ENCODE results near the gene ATP6AP1. TPM values are rescaled to one million over a fixed set of nuclear protein-coding genes. Genes with fewer than 3 reads are reported as not detected.

Gene ATP6AP1
- total and polyA plus RNA-seq, 9 of the 15 experiments (the other 6 are each of a cell fraction or from before 2014, with no cell fraction given), result 8.3 to 90.5 (median 52.9) TPM

- TF ChIP-seq KLF1 (tag; IDR thresholded peaks at IDR 0.05), result no peak
- peak; percentile 79 for TF ChIP-seq RBFOX2 (IDR thresholded peaks at IDR 0.05; ENCODE audit: low read depth, low read length)
- TF ChIP-seq, protein P1, sequence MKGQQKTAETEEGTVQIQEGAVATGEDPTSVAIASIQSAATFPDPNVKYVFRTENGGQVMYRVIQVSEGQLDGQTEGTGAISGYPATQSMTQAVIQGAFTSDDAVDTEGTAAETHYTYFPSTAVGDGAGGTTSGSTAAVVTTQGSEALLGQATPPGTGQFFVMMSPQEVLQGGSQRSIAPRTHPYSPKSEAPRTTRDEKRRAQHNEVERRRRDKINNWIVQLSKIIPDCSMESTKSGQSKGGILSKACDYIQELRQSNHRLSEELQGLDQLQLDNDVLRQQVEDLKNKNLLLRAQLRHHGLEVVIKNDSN (CRISPR knock-in tag; IDR thresholded peaks at IDR 0.05), result no peak
- TF ChIP-seq, protein P2, sequence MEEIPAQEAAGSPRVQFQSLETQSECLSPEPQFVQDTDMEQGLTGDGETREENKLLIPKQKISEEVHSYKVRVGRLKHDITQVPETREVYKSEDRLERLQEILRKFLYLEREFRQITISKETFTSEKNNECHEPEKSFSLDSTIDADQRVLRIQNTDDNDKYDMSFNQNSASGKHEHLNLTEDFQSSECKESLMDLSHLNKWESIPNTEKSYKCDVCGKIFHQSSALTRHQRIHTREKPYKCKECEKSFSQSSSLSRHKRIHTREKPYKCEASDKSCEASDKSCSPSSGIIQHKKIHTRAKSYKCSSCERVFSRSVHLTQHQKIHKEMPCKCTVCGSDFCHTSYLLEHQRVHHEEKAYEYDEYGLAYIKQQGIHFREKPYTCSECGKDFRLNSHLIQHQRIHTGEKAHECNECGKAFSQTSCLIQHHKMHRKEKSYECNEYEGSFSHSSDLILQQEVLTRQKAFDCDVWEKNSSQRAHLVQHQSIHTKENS (CRISPR knock-in tag; IDR thresholded peaks at IDR 0.05), result no peak
- TF ChIP-seq EGR1 (conservative IDR thresholded peaks at IDR 0.05), result 0 out of 2 replicates have a peak, but pooled peaks have one; percentile 3
- TF ChIP-seq BRD9 (IDR thresholded peaks at IDR 0.05; ENCODE audit: low read depth, partially characterized antibody), result no peak
- peak; percentile 41 for TF ChIP-seq HMGN3 (IDR thresholded peaks at IDR 0.05; ENCODE audit: borderline replicate concordance, extremely low read depth, insufficient read length, low read depth, low read length)
- TF ChIP-seq SIN3A (IDR thresholded peaks at IDR 0.05; ENCODE audit: borderline replicate concordance in 2 of 2, control insufficient read depth in 1 of 2, low read depth in 2 of 2, low read length in 2 of 2), result peak in 1 of 2 experiments; percentile 56; a peak in 1 of 4 replicates
- no peak for TF ChIP-seq CCAR2 (IDR thresholded peaks at IDR 0.05; ENCODE audit: low read depth, low read length)
- TF ChIP-seq RB1 (IDR thresholded peaks at IDR 0.05; ENCODE audit: low read depth), result peak; percentile 77
- no peak for TF ChIP-seq NR2C2 (CRISPR knock-in tag; IDR thresholded peaks at IDR 0.05)
- peak; percentile 44; the same call in 1 of the 2 replicates for TF ChIP-seq NR2C2 (tag; IDR thresholded peaks at IDR 0.05)
- peak; percentile 51 for TF ChIP-seq SAP30 (IDR thresholded peaks at IDR 0.05; ENCODE audit: borderline replicate concordance, insufficient read depth, low read depth, low read length, poor library complexity, severe bottlenecking)
- peak; percentile 61 for TF ChIP-seq CCNT2 (IDR thresholded peaks at IDR 0.05; ENCODE audit: borderline replicate concordance, extremely low read depth, insufficient read length, low read depth, low read length)
- peak; percentile 17; the same call in 1 of the 2 replicates for TF ChIP-seq ZBTB7A (IDR thresholded peaks at IDR 0.05; ENCODE audit: borderline replicate concordance, control insufficient read depth, low read depth, low read length)
- no peak for TF ChIP-seq ELF1 (tag; IDR thresholded peaks at IDR 0.05)
- TF ChIP-seq ZFX (CRISPR knock-in tag; IDR thresholded peaks at IDR 0.05), result peak; percentile 47
- TF ChIP-seq ETS1 (conservative IDR thresholded peaks at IDR 0.05; ENCODE audit: control insufficient read depth, low read depth, low read length), result peak; percentile 60; the same call in 1 of the 2 replicates
- TF ChIP-seq, protein P3, sequence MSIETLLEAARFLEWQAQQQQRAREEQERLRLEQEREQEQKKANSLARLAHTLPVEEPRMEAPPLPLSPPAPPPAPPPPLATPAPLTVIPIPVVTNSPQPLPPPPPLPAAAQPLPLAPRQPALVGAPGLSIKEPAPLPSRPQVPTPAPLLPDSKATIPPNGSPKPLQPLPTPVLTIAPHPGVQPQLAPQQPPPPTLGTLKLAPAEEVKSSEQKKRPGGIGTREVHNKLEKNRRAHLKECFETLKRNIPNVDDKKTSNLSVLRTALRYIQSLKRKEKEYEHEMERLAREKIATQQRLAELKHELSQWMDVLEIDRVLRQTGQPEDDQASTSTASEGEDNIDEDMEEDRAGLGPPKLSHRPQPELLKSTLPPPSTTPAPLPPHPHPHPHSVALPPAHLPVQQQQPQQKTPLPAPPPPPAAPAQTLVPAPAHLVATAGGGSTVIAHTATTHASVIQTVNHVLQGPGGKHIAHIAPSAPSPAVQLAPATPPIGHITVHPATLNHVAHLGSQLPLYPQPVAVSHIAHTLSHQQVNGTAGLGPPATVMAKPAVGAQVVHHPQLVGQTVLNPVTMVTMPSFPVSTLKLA (conservative IDR thresholded peaks at IDR 0.05), result peak in 1 of 2 experiments; percentile 29; a peak in 1 of 4 replicates
- peak; percentile 97 for TF ChIP-seq GTF2A2 (tag; IDR thresholded peaks at IDR 0.05)
- no peak for TF ChIP-seq PHB (CRISPR knock-in tag; IDR thresholded peaks at IDR 0.05)
- 0 out of 2 replicates have a peak, but pooled peaks have one; percentile 54 for TF ChIP-seq GATAD2B (IDR thresholded peaks at IDR 0.05; ENCODE audit: borderline replicate concordance)
Observed at GRCh38 chrX:154458116-154458953, 29.9 kb downstream of the ATP6AP1 start, which contains the start of gene PLXNA3 (continued).

Data from K562 (cell line).